Keratinocyte (primary cell): Measurements from ENCODE around the gene COL8A1.
"Not testable (repeated sequence)": the region's sequence is repeated elsewhere in the genome, so short reads cannot be mapped to it uniquely, and the experiment has no call there.

Experiments used
- EZH2 ChIP-seq: IDR thresholded peaks from one replicate; pipeline ENCODE4 v1.6.1; 2012; ENCODE audit warnings: inconsistent platforms, mild to moderate bottlenecking, low read length, moderate library complexity
- TF ChIP-seq, protein P1 (sequence below), 3 experiments: IDR thresholded peaks in 1 of 3; conservative IDR thresholded peaks in 1 of 3; optimal IDR thresholded peaks in 1 of 3; 2 replicates in 2 of 3; 3 replicates in 1 of 3; pipeline versions ENCODE3 to v1.5.1; 2011; ENCODE audit warnings: low read length in 3 of 3, mild to moderate bottlenecking in 3 of 3, moderate library complexity in 2 of 3, control low read depth in 1 of 3, inconsistent platforms in 1 of 3; ENCODE audit not compliant: insufficient read depth in 2 of 3; ENCODE audit errors: extremely low read depth in 1 of 3

GRCh38 chr3:99589168-99589567 is 49.2 kb upstream of the COL8A1 start:
- TF ChIP-seq, protein P1, sequence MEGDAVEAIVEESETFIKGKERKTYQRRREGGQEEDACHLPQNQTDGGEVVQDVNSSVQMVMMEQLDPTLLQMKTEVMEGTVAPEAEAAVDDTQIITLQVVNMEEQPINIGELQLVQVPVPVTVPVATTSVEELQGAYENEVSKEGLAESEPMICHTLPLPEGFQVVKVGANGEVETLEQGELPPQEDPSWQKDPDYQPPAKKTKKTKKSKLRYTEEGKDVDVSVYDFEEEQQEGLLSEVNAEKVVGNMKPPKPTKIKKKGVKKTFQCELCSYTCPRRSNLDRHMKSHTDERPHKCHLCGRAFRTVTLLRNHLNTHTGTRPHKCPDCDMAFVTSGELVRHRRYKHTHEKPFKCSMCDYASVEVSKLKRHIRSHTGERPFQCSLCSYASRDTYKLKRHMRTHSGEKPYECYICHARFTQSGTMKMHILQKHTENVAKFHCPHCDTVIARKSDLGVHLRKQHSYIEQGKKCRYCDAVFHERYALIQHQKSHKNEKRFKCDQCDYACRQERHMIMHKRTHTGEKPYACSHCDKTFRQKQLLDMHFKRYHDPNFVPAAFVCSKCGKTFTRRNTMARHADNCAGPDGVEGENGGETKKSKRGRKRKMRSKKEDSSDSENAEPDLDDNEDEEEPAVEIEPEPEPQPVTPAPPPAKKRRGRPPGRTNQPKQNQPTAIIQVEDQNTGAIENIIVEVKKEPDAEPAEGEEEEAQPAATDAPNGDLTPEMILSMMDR (optimal IDR thresholded peaks at IDR 0.05 in 1 of 3, IDR thresholded peaks at IDR 0.05 in 1 of 3, conservative IDR thresholded peaks at IDR 0.05 in 1 of 3; ENCODE audit: extremely low read depth in 1 of 3, insufficient read depth in 2 of 3, low read length in 3 of 3) = not testable (repeated sequence)
- TF ChIP-seq EZH2 = not testable (repeated sequence)
